ENCODE results near the gene PLEKHS1.
A peak's percentile ranks its signal among the peaks of the same experiment; 100 is the strongest.
"Not testable (repeated sequence)": the region's sequence is repeated elsewhere in the genome, so short reads cannot be mapped to it uniquely, and the experiment has no call there.

PLEKHS1 gene

DNA sequence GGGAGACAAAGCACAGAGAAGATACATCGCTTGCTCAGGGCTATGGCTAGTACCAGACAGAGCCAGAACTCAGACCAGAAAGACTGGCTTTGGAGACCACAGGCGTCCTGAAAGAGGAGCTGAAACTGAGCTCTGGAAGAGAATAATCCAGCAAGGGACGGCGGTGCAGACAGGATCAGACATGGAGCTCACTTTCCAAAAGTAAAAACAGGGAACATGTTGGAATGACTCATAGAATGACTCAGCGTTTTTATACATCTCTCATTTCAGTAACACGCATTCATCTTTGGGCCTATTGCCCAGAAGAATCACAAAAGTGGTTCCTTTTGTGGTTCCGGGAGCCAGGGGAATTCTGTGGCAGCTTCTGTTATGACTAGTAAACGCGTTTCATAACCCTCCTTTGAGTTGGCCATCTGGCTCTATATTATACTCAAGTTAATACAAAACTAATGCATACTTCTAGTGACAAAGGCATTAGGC is 37.2 kb downstream of the PLEKHS1 start:
- DNase-seq (ENCODE audit: low read depth) = peak; percentile 25
- no peak overlapping the region for H3K4me3 ChIP-seq (ENCODE audit: low read length)
- TF ChIP-seq, protein P1, sequence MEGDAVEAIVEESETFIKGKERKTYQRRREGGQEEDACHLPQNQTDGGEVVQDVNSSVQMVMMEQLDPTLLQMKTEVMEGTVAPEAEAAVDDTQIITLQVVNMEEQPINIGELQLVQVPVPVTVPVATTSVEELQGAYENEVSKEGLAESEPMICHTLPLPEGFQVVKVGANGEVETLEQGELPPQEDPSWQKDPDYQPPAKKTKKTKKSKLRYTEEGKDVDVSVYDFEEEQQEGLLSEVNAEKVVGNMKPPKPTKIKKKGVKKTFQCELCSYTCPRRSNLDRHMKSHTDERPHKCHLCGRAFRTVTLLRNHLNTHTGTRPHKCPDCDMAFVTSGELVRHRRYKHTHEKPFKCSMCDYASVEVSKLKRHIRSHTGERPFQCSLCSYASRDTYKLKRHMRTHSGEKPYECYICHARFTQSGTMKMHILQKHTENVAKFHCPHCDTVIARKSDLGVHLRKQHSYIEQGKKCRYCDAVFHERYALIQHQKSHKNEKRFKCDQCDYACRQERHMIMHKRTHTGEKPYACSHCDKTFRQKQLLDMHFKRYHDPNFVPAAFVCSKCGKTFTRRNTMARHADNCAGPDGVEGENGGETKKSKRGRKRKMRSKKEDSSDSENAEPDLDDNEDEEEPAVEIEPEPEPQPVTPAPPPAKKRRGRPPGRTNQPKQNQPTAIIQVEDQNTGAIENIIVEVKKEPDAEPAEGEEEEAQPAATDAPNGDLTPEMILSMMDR (conservative IDR thresholded peaks at IDR 0.05; ENCODE audit: low read depth, low read length) = no peak

DNA sequence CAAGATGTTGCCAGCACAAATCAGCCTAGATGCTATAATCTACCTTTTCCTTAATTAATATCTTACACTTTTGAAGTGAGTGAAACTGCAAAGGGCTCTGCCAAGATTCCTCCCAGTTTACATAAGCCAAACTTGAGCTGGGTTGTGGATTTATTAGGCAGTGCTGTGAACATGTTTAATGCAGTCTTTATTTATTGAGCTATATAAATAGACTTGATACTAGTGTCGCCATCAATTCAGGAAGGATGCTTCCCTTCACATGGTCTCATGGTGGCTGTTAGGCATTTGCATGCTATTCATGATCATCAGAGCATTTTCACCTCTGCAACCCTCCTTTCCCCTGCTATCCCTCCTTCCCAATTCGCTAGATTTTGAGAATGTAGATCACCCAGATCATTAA is 40.2 kb downstream of the PLEKHS1 start:
- no peak for DNase-seq (ENCODE audit: low read depth)
- TF ChIP-seq, protein P1 (conservative IDR thresholded peaks at IDR 0.05; ENCODE audit: low read depth, low read length) = no peak
- no peak overlapping the region for H3K4me3 ChIP-seq (ENCODE audit: low read length)

DNA sequence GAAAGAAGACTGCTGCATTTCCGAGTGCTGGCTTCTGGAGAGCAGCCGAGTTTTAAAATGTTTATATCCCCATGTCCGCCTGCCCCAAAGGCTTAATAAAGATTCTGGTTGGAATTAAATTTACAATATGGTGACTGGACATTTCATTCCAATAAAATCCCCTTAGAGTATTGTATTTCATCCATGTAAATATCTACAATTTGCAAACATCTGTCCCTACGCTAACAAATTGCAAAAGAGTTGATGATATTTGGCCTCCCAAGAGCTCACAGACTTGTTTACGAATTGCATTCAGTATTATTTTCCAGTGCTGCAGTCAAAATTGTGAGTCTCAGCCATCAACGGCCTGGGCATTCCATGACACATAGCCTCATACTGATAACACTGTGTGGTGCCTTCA is 50.1 kb downstream of the PLEKHS1 start:
- no peak for DNase-seq (ENCODE audit: low read depth)
- TF ChIP-seq, protein P1 (conservative IDR thresholded peaks at IDR 0.05; ENCODE audit: low read depth, low read length) = no peak
- no peak overlapping the region for H3K4me3 ChIP-seq (ENCODE audit: low read length)

DNA sequence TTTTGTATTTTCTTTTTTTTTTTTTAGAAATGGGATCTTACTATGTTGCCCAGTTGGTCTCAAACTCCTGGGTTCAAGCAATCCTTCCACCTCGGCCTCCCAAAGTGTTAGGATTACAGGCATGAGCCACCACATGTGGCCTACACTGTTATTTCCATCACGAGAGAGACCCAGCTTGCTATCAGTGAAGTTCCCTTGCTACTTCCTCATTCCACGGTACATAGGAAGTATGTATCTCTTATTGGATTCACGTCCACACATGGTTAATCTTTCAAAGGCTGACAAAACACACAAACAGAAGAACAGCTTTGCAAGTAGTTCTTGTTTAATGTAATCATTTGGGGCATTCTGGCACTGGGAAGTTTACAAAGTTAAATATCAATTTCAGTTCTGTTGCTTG is 51.5 kb downstream of the PLEKHS1 start:
- TF ChIP-seq, protein P1 (conservative IDR thresholded peaks at IDR 0.05; ENCODE audit: low read depth, low read length) = no peak
- H3K4me3 ChIP-seq (ENCODE audit: low read length) = no peak overlapping the region
- DNase-seq (ENCODE audit: low read depth) = no peak

DNA sequence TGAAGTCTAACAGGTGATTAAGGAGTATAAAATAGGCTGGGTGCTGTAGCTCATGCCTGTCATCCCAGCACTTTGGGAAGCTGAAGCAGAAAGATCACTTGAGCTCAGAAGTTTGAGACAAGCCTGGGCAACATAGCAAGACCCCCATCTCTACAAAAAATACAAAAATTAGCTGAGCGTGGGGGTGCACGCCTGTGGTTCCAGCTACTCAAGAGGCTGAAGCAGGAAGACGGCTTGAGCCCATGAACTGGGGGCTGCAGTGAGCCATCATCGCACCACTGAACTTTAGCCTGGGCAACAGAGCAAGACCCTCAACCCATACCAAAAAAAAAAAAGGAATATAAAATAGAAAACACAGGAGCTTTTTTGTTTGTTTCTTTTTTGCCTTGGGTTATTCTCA is 55.0 kb downstream of the PLEKHS1 start:
- TF ChIP-seq, protein P1 (conservative IDR thresholded peaks at IDR 0.05; ENCODE audit: low read depth, low read length) = no peak
- no peak overlapping the region for H3K4me3 ChIP-seq (ENCODE audit: low read length)
- no peak for DNase-seq (ENCODE audit: low read depth)

DNA sequence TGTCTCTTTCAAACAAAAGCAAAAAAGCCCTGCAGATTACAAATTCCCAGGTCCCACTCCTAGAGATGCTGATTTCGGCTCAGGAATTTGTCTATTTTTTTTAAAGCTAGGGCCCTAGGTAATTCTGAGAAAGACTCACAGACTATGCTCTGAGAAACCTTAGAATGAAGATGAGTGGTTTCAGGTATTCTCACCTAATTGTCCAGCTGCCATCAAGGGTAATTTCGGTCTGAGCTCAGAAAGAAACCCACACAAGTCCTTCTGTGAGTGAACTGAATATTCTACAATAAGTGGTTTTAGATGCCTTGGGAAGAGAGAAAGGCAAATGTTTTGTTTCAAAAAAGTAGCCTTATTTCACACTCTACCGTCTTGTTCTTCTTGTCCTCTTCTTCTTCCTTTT is 56.7 kb downstream of the PLEKHS1 start:
- H3K4me3 ChIP-seq (ENCODE audit: low read length) = no peak overlapping the region
- DNase-seq (ENCODE audit: low read depth) = no peak
- TF ChIP-seq, protein P1 (conservative IDR thresholded peaks at IDR 0.05; ENCODE audit: low read depth, low read length) = no peak

DNA sequence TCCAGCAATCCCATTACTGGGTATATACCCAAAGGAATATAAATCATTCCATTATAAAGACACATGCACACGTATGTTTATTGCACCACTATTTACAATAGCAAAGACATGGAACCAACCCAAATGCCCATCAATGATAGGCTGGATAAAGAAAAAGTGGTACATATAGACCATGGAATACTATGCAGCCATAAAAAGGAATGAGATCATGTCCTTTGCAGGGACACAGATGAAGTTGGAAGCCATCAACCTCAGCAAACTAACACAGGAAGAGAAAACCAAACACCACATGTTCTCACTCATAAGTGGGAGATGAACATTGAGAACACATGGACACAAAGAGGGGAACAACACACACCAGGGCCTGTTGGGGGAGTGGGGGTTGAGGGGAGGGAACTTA is 63.2 kb downstream of the PLEKHS1 start:
- not testable (repeated sequence) for H3K4me3 ChIP-seq (ENCODE audit: low read length); DNase-seq (ENCODE audit: low read depth)

DNA sequence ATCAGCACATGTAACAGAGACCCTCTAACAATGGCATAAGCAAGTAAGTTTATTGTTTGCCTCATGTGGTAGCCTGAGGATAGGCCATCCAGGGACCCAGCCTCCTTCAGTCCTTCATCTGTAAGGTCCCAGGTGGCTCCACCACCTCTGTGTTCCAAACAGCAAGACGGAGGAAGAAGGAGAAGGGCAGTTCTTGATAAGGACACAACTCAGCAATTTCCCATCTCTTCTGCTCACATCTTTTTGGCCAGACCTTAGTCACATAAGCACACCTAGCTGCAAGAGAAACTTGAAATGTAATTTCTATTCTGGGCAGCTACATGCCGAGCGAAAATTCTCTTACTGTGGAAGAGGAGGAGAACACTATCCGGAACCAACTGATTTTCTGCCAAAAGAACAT is 68.5 kb downstream of the PLEKHS1 start:
- TF ChIP-seq, protein P1 (conservative IDR thresholded peaks at IDR 0.05; ENCODE audit: low read depth, low read length) = no peak
- no peak overlapping the region for H3K4me3 ChIP-seq (ENCODE audit: low read length)
- DNase-seq (ENCODE audit: low read depth) = no peak

Data from retinal pigment epithelial cell (primary cell).